ENCODE results near the gene TBX10.

- TF ChIP-seq CTCF (IDR thresholded peaks at IDR 0.05) (peak; percentile 67 to 81 (median 68)), EP300 (IDR thresholded peaks at IDR 0.05) (no peak)
Observed at GRCh38 chr11:67629386-67630227, 10.0 kb downstream of the TBX10 start, which contains the start of gene NUDT8.
